HEK293 (cell line): Measurements from ENCODE around the gene LARGE1.

Experiments used
- CTCF ChIP-seq: fragments of 450-650 bp; formaldehyde crosslinking; IDR thresholded peaks from 2 replicates; pipeline ENCODE4 v1.5.1; 2016; ENCODE audit warnings: missing biosample characterization, missing genetic modification characterization
- HOXD13 ChIP-seq: sonication (generic); formaldehyde crosslinking; IDR thresholded peaks from 2 replicates; pipeline ENCODE4 v1.8.0; 2022; ENCODE audit warnings: missing genetic modification reagents, borderline replicate concordance
- MEIS1 ChIP-seq: sonication (generic); formaldehyde crosslinking; IDR thresholded peaks from 2 replicates; pipeline ENCODE4 v1.8.1; 2022; ENCODE audit warnings: missing genetic modification reagents, mild to moderate bottlenecking, borderline replicate concordance
- PBX3 ChIP-seq: sonication (generic); formaldehyde crosslinking; IDR thresholded peaks from 2 replicates; pipeline ENCODE4 v1.8.1; 2022; ENCODE audit warnings: mild to moderate bottlenecking, moderate library complexity, missing genetic modification reagents
- YY1 ChIP-seq: fragments of 450-650 bp; formaldehyde crosslinking; IDR thresholded peaks from 2 replicates; pipeline ENCODE4 v1.5.1; 2018; ENCODE audit warnings: missing biosample characterization, missing genetic modification characterization
- ZNF114 ChIP-seq: fragments of 450-650 bp; formaldehyde crosslinking; IDR thresholded peaks from 2 replicates; pipeline ENCODE4 v1.5.0; 2017; ENCODE audit warnings: missing biosample characterization, missing genetic modification characterization
- ZNF121 ChIP-seq: fragments of 450-650 bp; formaldehyde crosslinking; IDR thresholded peaks from 2 replicates; pipeline ENCODE4 v1.5.1; 2016; ENCODE audit warnings: missing biosample characterization, missing genetic modification characterization
- ZNF24 ChIP-seq: fragments of 450-650 bp; formaldehyde crosslinking; IDR thresholded peaks from 2 replicates; pipeline ENCODE4 v1.5.1; 2016; ENCODE audit warnings: missing biosample characterization, missing genetic modification characterization
- ZNF585B ChIP-seq: fragments of 450-650 bp; formaldehyde crosslinking; IDR thresholded peaks from 2 replicates; pipeline ENCODE4 v1.5.1; 2016; ENCODE audit warnings: missing biosample characterization, missing genetic modification characterization
- ZNF701 ChIP-seq: fragments of 450-650 bp; formaldehyde crosslinking; IDR thresholded peaks from 2 replicates; pipeline ENCODE4 v1.5.1; 2016; ENCODE audit warnings: missing biosample characterization, missing genetic modification characterization
- ZNF704 ChIP-seq: fragments of 450-650 bp; formaldehyde crosslinking; IDR thresholded peaks from 2 replicates; pipeline ENCODE4 v1.5.1; 2016; ENCODE audit warnings: missing biosample characterization, missing genetic modification characterization
- ZNF830 ChIP-seq: fragments of 450-650 bp; IDR thresholded peaks from 2 replicates; pipeline ENCODE4 v1.5.0; 2018; ENCODE audit warnings: missing biosample characterization, missing genetic modification characterization, low read depth, mild to moderate bottlenecking, moderate library complexity
- ZSCAN16 ChIP-seq: fragments of 450-650 bp; formaldehyde crosslinking; IDR thresholded peaks from 2 replicates; pipeline ENCODE4 v1.5.1; 2016; ENCODE audit warnings: missing biosample characterization, missing genetic modification characterization
- ZSCAN18 ChIP-seq: fragments of 450-650 bp; formaldehyde crosslinking; IDR thresholded peaks from 2 replicates; pipeline ENCODE4 v1.5.1; 2016; ENCODE audit warnings: missing biosample characterization, missing genetic modification characterization

- TF ChIP-seq ZNF24 (no peak), ZNF830 (tag by site-specific recombination) (no peak), HOXD13 (CRISPR knock-in tag) (no peak), ZNF121 (no peak), MEIS1 (CRISPR knock-in tag) (no peak), CTCF (tag by site-specific recombination) (no peak), ZNF114 (no peak), ZNF704 (tag by site-specific recombination) (no peak), PBX3 (CRISPR knock-in tag) (no peak), YY1 (tag by site-specific recombination) (no peak), ZSCAN16 (tag by site-specific recombination) (no peak), ZNF585B (tag by site-specific recombination) (no peak), ZNF701 (tag by site-specific recombination) (no peak), ZSCAN18 (no peak)
Observed at GRCh38 chr22:33848251-33848650, 72.0 kb downstream of the LARGE1 start.
